Neutrophil (primary cell): ENCODE results near the gene KASH5.

ENCODE experiments used
- H3K27ac ChIP-seq: fragments of 200-600 bp; sonication (generic); 2 replicates; pipeline ENCODE4 v1.5.1; 2016; ENCODE audit warnings: mild to moderate bottlenecking, moderate library complexity
- H3K27me3 ChIP-seq: fragments of 200-600 bp; sonication (generic); 2 replicates; pipeline ENCODE4 v1.6.0; 2016; ENCODE audit warnings: mild to moderate bottlenecking
- H3K36me3 ChIP-seq: fragments of 200-600 bp; sonication (generic); 2 replicates; pipeline ENCODE4 v1.5.1; 2017
- H3K4me1 ChIP-seq, 2 experiments: fragments of 200-600 bp in 1 of 2; sonication (generic) in 1 of 2; 1 replicate in 1 of 2; 2 replicates in 1 of 2; pipeline versions ENCODE4 v1.5.1 to v1.6.1; 2013 to 2016; ENCODE audit warnings: low read depth in 1 of 2, low read length in 1 of 2, mild to moderate bottlenecking in 1 of 2, moderate library complexity in 1 of 2; ENCODE audit not compliant: control insufficient read depth in 1 of 2, insufficient read depth in 1 of 2
- H3K4me3 ChIP-seq, 2 experiments: fragments of 200-600 bp in 1 of 2; sonication (generic) in 1 of 2; 1 replicate in 1 of 2; 2 replicates in 1 of 2; pipeline ENCODE4 v1.5.1; 2013 to 2016; ENCODE audit warnings: low read depth in 1 of 2, low read length in 1 of 2, mild to moderate bottlenecking in 1 of 2, moderate library complexity in 1 of 2
- H3K9me3 ChIP-seq: fragments of 200-600 bp; sonication (generic); 2 replicates; pipeline ENCODE4 v1.5.1; 2016
- CTCF ChIP-seq: fragments of 200-600 bp; sonication (generic); IDR thresholded peaks from 2 replicates; pipeline ENCODE4 v1.5.1; 2016; ENCODE audit warnings: antibody characterized with exemption

The KASH5 gene

GRCh38 chr19:49348305-49349189, 39.5 kb upstream of the KASH5 start:
- H3K27ac ChIP-seq = no peak overlapping the region
- no peak overlapping the region for H3K4me3 ChIP-seq
- peaks cover 15% of the 10 kb centered on the region for H3K27me3 ChIP-seq
- no peaks in the 10 kb centered on the region for H3K36me3 ChIP-seq
- TF ChIP-seq CTCF = no peak
- H3K9me3 ChIP-seq = no peaks in the 10 kb centered on the region
- no peaks in the 10 kb centered on the region for H3K4me1 ChIP-seq

GRCh38 chr19:49349567-49349966, 38.5 kb upstream of the KASH5 start:
- Histone ChIP-seq H3K27me3 (peaks cover 15% of the 10 kb centered on the region), H3K36me3 (no peaks in the 10 kb centered on the region), H3K4me1 (peaks cover 0 to 7% of the 10 kb centered on the region in 2 experiments), H3K4me3 (no peak overlapping the region), H3K9me3 (no peaks in the 10 kb centered on the region), H3K27ac (no peak overlapping the region)
- no peak for TF ChIP-seq CTCF

GRCh38 chr19:49355909-49356353, 32.1 kb upstream of the KASH5 start:
- no peak for TF ChIP-seq CTCF
- peaks cover 57% of the 10 kb centered on the region for H3K27me3 ChIP-seq
- H3K27ac ChIP-seq = peak overlapping the region; percentile 41
- H3K36me3 ChIP-seq = no peaks in the 10 kb centered on the region
- peak overlapping the region; percentile 4 to 21 for H3K4me3 ChIP-seq
- peaks cover 14 to 28% of the 10 kb centered on the region in 2 experiments for H3K4me1 ChIP-seq
- H3K9me3 ChIP-seq = no peaks in the 10 kb centered on the region

- Histone ChIP-seq H3K9me3 (no peaks in the 10 kb centered on the region), H3K4me3 (peak overlapping the region in 1 of 2 experiments; percentile 21), H3K27me3 (peaks cover 59% of the 10 kb centered on the region), H3K36me3 (no peaks in the 10 kb centered on the region), H3K27ac (no peak overlapping the region), H3K4me1 (peaks cover 14 to 28% of the 10 kb centered on the region in 2 experiments)
- no peak for TF ChIP-seq CTCF
Measured at GRCh38 chr19:49356382-49356781, 31.7 kb upstream of the KASH5 start.

GRCh38 chr19:49357186-49357585, 30.9 kb upstream of the KASH5 start:
- Histone ChIP-seq H3K27ac (no peak overlapping the region), H3K4me1 (peaks cover 20 to 28% of the 10 kb centered on the region in 2 experiments), H3K27me3 (peaks cover 65% of the 10 kb centered on the region), H3K9me3 (no peaks in the 10 kb centered on the region), H3K36me3 (no peaks in the 10 kb centered on the region), H3K4me3 (no peak overlapping the region)
- no peak for TF ChIP-seq CTCF
